Body of pancreas (tissue), 4 donors: ENCODE results near the gene DIRAS1. TPM values are rescaled to one million over a fixed set of nuclear protein-coding genes. Genes with fewer than 3 reads are reported as not detected.

ENCODE experiments used
- ATAC-seq: fragments of 150-250 bp; one replicate; pipeline ENCODE4 v1.9.1; 2016
- DNase-seq, 4 donors: peaks; one replicate each; pipeline ENCODE4 v3.0.0-alpha.2; 2019
- H3K27ac ChIP-seq, 4 donors: fragments of 200-600 bp; sonication (generic); 1 replicate in 3 of 4; 2 replicates in 1 of 4; pipeline versions ENCODE4 v1.5.1 to v1.6.1; 2016 to 2019; ENCODE audit warnings: mild to moderate bottlenecking in 1 of 4, mixed read lengths in 1 of 4, moderate library complexity in 1 of 4
- H3K27me3 ChIP-seq, 2 donors: fragments of 200-600 bp; sonication (generic); one replicate each; pipeline ENCODE4 v1.6.0; 2016; ENCODE audit warnings: mild to moderate bottlenecking in 1 of 2
- H3K36me3 ChIP-seq, 2 donors: fragments of 200-600 bp; sonication (generic); replicated peaks in 1 of 2; 2 replicates each; pipeline ENCODE4 v1.5.1; 2016; ENCODE audit warnings: low read depth in 2 of 2; ENCODE audit not compliant: insufficient read depth in 1 of 2
- H3K4me1 ChIP-seq: fragments of 200-600 bp; sonication (generic); one replicate; pipeline ENCODE4 v1.6.0; 2016
- H3K4me3 ChIP-seq, 2 donors: fragments of 200-600 bp; sonication (generic); 1 replicate in 1 of 2; 2 replicates in 1 of 2; pipeline ENCODE4 v1.5.1; 2016 to 2019
- H3K9me3 ChIP-seq, 3 donors: fragments of 200-600 bp; sonication (generic); 1 replicate in 2 of 3; 2 replicates in 1 of 3; pipeline ENCODE4 v1.5.1; 2016
- CTCF ChIP-seq, 7 experiments: fragments of 450-650 bp in 4 of 7; fragments of 200-600 bp in 3 of 7; sonication (generic) in 3 of 7; IDR thresholded peaks; one replicate each; pipeline ENCODE4 v1.5.1; 2016 to 2019; ENCODE audit warnings: antibody characterized with exemption in 7 of 7
- POLR2A ChIP-seq, 3 donors: fragments of 450-650 bp; IDR thresholded peaks; one replicate each; pipeline ENCODE4 v1.6.1; 2016; ENCODE audit warnings: antibody characterized with exemption in 3 of 3, mild to moderate bottlenecking in 2 of 3
- WGBS, 2 donors: methylation state at CpG; one replicate each; pipeline ENCODE4 v1.1.5; 2017; 5-methylcytosine and 5-hydroxymethylcytosine counted together
- intact Hi-C: fragments of 100-400 bp; cut with DNase I; formaldehyde crosslinking; loops from one replicate; pipeline ENCODE4 v1.15.1; 2023
- total RNA-seq, 2 donors: library from RNA; depleted of rRNA; stranded (reverse); fragments of >200 nt; gene quantifications; one replicate each; pipeline ENCODE4 v1.1.0, GENCODE V29; 2016

DIRAS1 gene
- total RNA-seq, 2 donors from 2014 or later = 0.78 to 4.9 TPM

- Histone ChIP-seq H3K27me3 (no peaks in the 10 kb centered on the region), H3K36me3 (no peaks in the 10 kb centered on the region), H3K4me1 (peaks cover 3% of the 10 kb centered on the region), H3K9me3 (no peaks in the 10 kb centered on the region), H3K27ac (no peak overlapping the region), H3K4me3 (no peak overlapping the region)
- ATAC-seq (no peak), DNase-seq (peak in 2 of 4 donors; percentile 69 to 76)
- TF ChIP-seq POLR2A (IDR thresholded peaks at IDR 0.05) (no peak), CTCF (IDR thresholded peaks at IDR 0.05) (no peak)
- 39 to 41% methylated on average over 9 to 15 of the region's 15 CpGs for WGBS, 2 donors
- intact Hi-C loops = no loop called here
Measured at GRCh38 chr19:2726160-2726855, 5.1 kb upstream of the DIRAS1 start.

- no peaks in the 10 kb centered on the region for H3K9me3 ChIP-seq
- WGBS, 2 donors = 75 to 100% methylated on average over 1 to 7 of the region's 7 CpGs
- H3K4me3 ChIP-seq = no peak overlapping the region
- no peak overlapping the region for H3K27ac ChIP-seq
- intact Hi-C loops = no loop called here
- no peak for TF ChIP-seq POLR2A (IDR thresholded peaks at IDR 0.05)
- H3K4me1 ChIP-seq = peaks cover 16% of the 10 kb centered on the region
- ATAC-seq = no peak
- H3K27me3 ChIP-seq = no peaks in the 10 kb centered on the region
- DNase-seq = no peak
- no peaks in the 10 kb centered on the region for H3K36me3 ChIP-seq
Measured at GRCh38 chr19:2724148-2724557, 3.0 kb upstream of the DIRAS1 start.

- WGBS, 2 donors = 66% methylated on average over 9 of the region's 14 CpGs; no CpG with 5 or more reads in 1 of the 2 donors
- H3K4me3 ChIP-seq = no peak overlapping the region
- intact Hi-C loops = no loop called here
- DNase-seq (no peak), ATAC-seq (no peak)
- H3K27me3 ChIP-seq = no peaks in the 10 kb centered on the region
- TF ChIP-seq CTCF (IDR thresholded peaks at IDR 0.05) (no peak), POLR2A (IDR thresholded peaks at IDR 0.05) (no peak)
- H3K36me3 ChIP-seq = no peaks in the 10 kb centered on the region
- no peaks in the 10 kb centered on the region for H3K9me3 ChIP-seq
- no peak overlapping the region for H3K27ac ChIP-seq
- peaks cover 16% of the 10 kb centered on the region for H3K4me1 ChIP-seq
Measured at GRCh38 chr19:2723747-2724146, 2.6 kb upstream of the DIRAS1 start.

- Histone ChIP-seq H3K27me3 (no peaks in the 10 kb centered on the region), H3K4me1 (peaks cover 16% of the 10 kb centered on the region)
- intact Hi-C loops = no loop called here
Measured at GRCh38 chr19:2723345-2723715, 2.2 kb upstream of the DIRAS1 start.

More at GRCh38 chr19:2723345-2723715, 2.2 kb upstream of the DIRAS1 start:
- Histone ChIP-seq H3K36me3 (no peaks in the 10 kb centered on the region), H3K4me3 (no peak overlapping the region), H3K9me3 (no peaks in the 10 kb centered on the region), H3K27ac (peak overlapping the region in 1 of 4 donors; percentile 27)
- WGBS, 2 donors = 70 to 84% methylated on average over 2 to 11 of the region's 13 CpGs
- no peak for TF ChIP-seq CTCF (IDR thresholded peaks at IDR 0.05)
- TF ChIP-seq POLR2A (IDR thresholded peaks at IDR 0.05) = no peak
- DNase-seq = no peak
- no peak for ATAC-seq
